Erythroblast (primary cell): ENCODE data around the gene MACROD2.

Experiments used
- DNase-seq, 2 experiments: peaks; one replicate each; lab custom pipeline; 2025; lab: John Stamatoyannopoulos, UW
- GATA1 ChIP-seq: IDR thresholded peaks from 2 replicates; pipeline ENCODE4 v1.6.1; 2011; ENCODE audit warnings: low read depth, mild to moderate bottlenecking, control low read depth, low read length, moderate library complexity
- POLR2A ChIP-seq: IDR thresholded peaks from 2 replicates; pipeline ENCODE4 v1.6.1; 2011; ENCODE audit warnings: mild to moderate bottlenecking, low read length

Gene MACROD2

DNA sequence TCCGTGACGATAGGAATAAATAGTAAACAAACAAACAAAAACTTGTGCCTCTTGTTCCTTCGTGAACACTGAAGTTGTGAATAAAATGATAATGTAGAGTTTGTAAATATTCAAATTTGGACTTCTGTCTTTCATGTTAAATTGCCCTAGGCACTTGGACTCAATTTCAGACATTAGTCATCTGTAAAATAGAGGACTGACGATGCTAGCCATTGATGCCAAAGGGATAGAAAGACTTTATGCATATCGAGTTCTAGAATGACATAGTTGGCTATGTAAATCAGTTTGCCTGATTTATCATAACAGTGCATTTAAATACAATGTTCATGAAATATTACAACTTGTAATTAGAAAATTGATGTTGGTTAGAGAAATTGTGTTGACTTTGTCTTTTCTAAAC lies 388.0 kb downstream of the MACROD2 start:
- no peak for DNase-seq
- TF ChIP-seq POLR2A (no peak), GATA1 (no peak)

DNA sequence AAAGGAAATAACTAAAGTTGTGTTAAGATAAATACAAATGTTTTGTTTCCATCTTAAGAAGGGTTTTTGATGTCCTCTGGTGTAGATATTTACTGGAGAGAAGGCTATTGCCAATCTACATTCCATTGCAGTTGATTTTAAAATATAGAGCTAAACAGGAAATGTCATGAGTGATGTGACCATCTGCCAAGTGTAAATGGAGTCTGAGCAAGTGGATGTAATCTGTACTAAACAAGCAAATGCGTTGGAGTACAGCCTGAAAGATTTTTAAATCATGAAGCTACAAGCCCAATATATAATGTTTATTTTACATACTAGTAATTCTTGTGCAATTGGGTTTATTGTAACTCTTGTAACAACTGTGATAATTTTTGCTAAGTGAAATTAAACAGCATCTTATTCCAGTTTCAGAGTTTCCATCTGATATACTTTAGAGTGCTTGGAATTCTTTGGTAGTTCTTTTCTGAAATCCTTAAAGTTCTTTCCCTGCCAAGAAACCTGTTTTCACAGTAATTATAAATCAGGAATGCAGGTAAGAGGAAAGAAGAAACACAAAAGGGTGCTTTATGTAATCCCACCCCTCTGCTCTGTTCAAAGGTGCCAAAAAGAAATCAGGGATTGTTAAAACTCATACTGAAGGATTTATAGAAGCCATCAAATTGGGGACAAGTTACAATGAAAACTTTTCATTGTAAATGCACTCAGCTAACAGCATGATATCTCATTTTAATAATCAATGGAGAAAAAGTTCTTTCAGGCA lies 389.3 kb downstream of the MACROD2 start:
- no peak for DNase-seq
- no peak for TF ChIP-seq POLR2A

DNA sequence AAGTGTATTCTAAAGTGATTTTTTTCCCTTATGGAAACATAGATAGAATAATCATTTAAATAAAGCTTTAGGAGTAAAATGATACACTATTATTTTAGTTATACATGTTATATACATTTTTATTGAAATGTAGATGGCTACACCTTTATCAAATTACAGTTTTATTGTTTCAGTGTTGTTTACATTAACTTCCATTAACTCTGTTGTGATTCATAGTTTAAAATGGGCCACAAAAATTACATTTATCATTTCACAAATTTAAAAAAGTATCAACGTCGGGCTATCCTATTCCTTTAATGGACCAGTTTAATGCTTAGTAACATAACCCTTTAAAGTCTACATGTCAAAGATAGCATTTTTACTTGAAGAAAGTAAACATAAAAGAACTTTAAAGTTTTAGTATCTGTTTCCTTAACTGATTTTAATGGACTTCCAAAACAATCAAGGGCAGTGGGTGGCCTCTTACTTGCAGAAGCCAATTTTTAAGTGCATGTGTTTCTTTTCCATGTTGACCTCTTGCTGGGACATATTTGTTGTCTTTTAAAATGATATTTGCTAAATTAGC lies 389.9 kb downstream of the MACROD2 start:
- no peak for DNase-seq
- TF ChIP-seq POLR2A (no peak), GATA1 (no peak)

DNA sequence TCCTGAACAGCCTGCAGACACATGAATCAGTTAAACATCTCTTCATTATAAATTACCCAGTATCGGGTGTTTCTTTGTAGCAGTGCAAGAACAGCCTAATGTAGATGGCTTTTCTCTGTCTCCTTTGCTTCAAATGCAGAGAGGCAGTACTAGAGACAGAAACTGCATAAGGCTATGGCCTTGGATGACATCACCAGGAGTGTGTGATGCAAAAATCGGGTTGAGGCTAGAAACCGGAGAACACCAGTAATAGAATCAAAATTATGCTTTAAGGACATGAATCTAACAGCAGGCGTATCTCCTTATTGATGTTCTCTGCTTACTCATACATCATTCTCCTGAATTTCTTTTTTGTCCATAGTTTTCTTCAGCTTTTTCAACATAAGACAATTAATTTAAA lies 391.4 kb downstream of the MACROD2 start:
- DNase-seq = no peak
- TF ChIP-seq POLR2A (no peak), GATA1 (no peak)

DNA sequence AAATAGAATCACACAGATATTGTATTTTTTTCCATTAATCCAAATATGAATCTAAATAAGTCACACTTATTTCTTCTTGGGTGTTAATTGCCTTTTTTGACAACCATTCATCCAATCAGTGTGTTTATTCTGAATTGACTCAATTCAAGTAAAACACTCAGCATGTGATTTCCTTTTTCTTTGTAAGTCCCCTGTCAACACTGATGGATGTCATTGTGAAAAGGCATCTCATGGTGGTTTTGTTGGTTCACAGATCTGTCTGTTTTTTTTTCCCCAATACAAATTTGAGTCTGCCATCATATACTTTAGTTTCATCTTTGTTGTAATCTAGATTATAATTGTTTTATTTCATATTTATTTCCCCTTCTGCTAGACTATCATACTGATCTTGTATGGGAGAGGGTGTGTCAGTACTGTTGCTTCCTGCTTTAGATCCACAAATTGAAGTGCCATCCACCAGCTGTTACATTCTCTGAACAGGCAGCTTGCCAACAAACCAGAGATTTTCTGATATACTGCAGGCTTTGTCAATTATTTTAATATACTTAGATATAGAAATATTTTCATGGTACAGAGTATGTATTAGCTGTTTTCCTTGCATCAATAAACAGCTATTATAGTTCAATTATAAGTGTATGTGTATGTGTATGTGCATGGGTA lies 406.3 kb downstream of the MACROD2 start:
- TF ChIP-seq POLR2A (no peak), GATA1 (no peak)
- DNase-seq = no peak

DNA sequence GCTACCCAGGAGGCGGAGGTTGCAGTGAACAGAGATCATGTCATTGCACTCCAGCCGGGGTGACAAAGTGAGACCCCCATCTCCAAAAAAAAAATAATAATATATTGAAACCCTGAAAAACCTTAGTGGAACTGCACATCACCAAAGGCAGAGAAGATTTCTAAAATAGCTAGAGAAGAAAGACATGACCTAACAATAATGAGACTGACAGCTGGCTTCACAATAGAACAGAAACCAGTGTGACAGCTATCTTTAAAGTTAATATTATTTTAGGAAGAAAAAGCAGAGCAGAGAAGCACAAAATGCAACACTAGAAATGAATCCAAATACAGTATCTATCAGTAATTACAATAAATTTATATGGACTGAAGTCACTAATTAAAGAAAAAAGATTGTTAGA lies 409.2 kb downstream of the MACROD2 start:
- TF ChIP-seq POLR2A (no peak), GATA1 (no peak)
- no peak for DNase-seq

DNA sequence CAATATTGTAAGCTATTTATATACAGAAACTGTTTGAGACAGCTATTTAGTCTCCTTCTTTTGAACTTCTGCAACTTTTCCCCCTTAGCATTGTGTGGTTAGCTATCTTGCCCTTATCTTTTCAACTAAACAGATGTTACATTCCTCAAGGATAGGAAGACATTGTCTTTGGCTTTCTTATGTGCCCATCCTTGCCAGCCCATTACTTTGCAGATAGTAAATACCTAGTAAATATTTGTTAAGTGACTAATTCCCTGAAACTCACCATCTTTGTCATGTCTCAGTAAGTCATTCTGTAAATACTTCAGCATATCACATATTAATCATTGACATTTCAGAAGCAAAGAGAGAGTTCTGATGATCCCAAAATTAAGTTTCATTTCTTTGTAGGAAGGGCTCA lies 411.2 kb downstream of the MACROD2 start:
- TF ChIP-seq POLR2A (no peak), GATA1 (no peak)
- DNase-seq = no peak

DNA sequence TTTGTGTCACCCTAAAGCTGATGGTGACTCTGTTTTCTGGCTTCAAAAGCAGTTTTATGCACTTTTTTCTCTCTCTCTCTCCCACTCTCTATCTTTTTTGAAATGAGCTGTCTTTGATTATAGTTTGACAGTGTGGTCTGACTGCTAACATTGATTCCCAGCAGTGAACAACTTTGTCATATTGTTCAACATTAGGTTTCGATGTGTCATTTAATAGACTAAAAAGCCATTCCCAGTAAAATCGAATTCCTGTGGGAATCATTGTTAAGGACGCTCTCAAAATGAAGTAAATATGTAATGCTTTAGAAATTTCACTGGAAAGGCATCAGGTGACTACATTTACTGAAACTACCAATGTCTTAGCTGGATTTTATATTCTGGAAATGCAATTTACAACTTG lies 412.0 kb downstream of the MACROD2 start:
- TF ChIP-seq GATA1 (no peak), POLR2A (no peak)
- no peak for DNase-seq

DNA sequence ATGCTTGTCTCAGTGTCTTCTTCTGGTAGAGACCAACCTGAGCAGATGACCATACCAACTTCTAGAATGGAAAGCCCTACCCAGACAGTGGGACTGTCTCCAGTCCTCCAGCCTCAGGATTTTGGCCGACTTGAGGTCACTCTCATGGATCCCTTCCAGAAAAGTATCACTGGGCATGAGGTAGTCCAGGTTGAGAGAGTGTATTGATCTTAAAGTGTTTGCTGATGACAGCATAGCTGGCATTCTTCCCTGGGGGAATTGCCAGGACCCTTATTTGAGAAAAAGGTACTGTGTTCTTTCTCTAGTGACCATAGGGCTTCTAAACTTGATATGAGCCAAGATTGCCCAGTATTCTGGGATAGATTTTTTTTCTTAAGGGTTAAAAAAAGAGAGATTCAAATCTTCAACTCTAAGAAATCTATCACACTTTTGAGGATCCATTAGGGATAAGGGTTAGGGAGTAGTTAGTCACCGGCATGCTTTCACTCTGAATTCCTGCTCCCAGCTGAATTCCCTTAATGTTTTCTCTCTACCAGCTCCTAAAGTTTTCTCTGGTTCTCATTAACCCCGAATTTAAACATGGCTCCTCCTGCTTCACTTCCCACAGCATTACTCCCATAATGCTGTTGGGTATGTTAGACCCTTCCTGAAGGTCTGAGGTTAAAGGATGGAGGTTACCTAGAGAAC lies 415.7 kb downstream of the MACROD2 start:
- TF ChIP-seq POLR2A (no peak), GATA1 (no peak)
- no peak for DNase-seq

DNA sequence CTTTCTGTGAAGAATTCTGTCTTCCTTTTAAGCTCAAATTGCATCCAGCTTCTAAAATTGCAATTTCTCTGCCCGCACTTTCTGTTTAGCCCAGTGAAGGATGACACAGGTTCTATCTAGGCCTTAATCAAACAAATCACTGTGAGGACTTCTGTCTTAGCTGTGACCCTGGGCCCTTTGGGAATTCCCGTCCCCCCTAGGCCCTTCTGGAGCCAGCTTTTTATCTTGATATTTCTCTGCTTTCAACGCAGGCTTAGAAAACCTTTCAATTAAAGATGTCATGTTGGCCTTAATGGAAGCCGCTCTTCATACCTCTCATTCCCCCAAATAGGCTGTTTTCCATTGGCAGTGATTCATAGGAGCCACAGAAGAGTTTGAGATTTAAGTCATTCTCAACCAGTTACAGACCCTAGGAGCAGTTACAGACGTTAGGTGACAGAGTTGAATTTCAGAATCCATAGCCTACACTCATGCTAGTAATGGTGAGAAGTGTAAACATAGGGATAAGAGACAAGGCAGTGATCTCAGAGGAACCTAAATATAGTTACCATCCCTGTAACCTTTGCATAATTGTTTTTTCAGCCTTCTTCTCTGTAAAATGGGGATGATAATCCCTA lies 416.9 kb downstream of the MACROD2 start:
- DNase-seq = no peak
- no peak for TF ChIP-seq GATA1
- TF ChIP-seq POLR2A = no peak

DNA sequence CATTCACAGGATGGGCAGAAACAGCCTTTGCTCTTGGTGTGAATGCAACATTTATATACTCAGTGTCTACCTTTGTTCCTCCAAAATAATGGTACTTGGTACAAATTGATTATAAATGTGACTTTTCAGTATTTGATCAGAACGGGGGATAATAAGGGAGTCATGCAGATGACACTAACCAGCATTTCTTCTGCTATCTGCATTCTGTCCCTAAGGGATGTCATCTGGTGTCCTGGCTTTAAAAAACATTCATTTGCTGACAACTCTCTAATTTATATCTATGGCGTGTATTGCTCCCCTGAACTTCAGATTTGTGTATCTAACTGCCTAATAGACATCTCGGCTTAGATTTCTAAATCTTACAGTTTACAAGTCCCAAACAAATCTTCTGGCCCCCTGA lies 418.5 kb downstream of the MACROD2 start:
- no peak for TF ChIP-seq GATA1
- TF ChIP-seq POLR2A = no peak
- no peak for DNase-seq

DNA sequence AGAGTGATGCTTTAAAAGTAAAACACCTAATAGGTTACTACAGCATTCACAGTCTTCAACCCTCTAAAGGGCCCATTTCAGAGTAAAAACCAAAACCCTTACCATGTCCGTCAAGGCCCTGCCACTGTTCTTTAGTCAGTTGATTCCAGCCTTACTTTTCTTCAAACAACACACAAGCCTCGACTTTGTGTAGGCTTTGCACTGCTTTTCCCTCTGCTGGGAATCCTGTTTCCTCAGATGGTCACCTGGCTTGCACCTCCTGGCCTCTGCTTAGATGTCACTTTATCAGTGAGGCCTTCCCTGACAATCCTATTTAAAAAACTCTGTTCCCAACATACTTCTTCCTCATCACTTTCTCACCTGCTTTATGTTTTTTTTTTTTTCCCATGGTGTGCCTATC lies 419.2 kb downstream of the MACROD2 start:
- DNase-seq = no peak
- TF ChIP-seq GATA1 (no peak), POLR2A (no peak)

DNA sequence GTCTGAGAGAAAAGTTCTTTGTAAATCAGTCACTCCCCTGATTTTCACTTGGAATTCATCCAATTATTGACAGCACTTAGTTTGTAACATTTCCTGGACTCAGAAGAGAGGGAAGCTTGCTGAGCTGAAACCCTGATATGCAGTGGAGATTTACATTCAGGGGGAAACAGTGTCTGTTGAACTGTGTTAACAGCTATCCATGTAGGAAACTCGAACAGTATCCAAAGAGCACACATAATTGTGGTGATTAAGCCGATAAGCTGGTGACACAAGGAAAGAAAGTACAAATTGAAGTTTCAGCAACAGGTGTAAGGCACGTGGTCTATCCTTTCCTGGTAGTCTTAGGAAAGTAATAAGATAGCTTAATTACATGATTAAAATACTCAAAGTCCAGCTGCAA lies 420.2 kb downstream of the MACROD2 start:
- DNase-seq = no peak
- no peak for TF ChIP-seq GATA1
- no peak for TF ChIP-seq POLR2A
